Thyroid gland (tissue), 4 donors: Measurements from ENCODE around the gene NDUFV1. TPM values are rescaled to one million over a fixed set of nuclear protein-coding genes. Genes with fewer than 3 reads are reported as not detected.

ENCODE experiments used
- DNase-seq, 2 donors: peaks; one replicate each; pipeline ENCODE4 v3.0.0-alpha.2; 2019
- H3K27ac ChIP-seq, 3 donors: fragments of 200-600 bp; sonication (generic); 1 replicate in 2 of 3; 2 replicates in 1 of 3; pipeline ENCODE4 v1.5.1; 2016 to 2019; ENCODE audit warnings: mild to moderate bottlenecking in 1 of 3, moderate library complexity in 1 of 3
- H3K27me3 ChIP-seq: fragments of 200-600 bp; sonication (generic); one replicate; pipeline ENCODE4 v1.5.1; 2019
- H3K36me3 ChIP-seq, 2 donors: fragments of 200-600 bp; sonication (generic); one replicate each; pipeline ENCODE4 v1.5.1; 2016 to 2019
- H3K4me1 ChIP-seq, 2 donors: fragments of 200-600 bp; sonication (generic); one replicate each; pipeline ENCODE4 v1.5.1; 2017 to 2019
- H3K4me3 ChIP-seq, 3 donors: fragments of 200-600 bp; sonication (generic); replicated peaks in 1 of 3; 1 replicate in 2 of 3; 2 replicates in 1 of 3; pipeline ENCODE4 v1.5.1; 2016; ENCODE audit warnings: mild to moderate bottlenecking in 1 of 3
- H3K9me3 ChIP-seq: fragments of 200-600 bp; sonication (generic); one replicate; pipeline ENCODE4 v1.5.1; 2017
- POLR2A ChIP-seq, 2 donors: fragments of 450-650 bp; IDR thresholded peaks; one replicate each; pipeline ENCODE4 v1.6.1; 2017; ENCODE audit warnings: antibody characterized with exemption in 2 of 2, mild to moderate bottlenecking in 2 of 2, moderate library complexity in 1 of 2
- WGBS, 2 donors: methylation state at CpG; one replicate each; pipeline ENCODE4 v1.1.5; 2017; 5-methylcytosine and 5-hydroxymethylcytosine counted together
- intact Hi-C: fragments of 100-400 bp; cut with DNase I; formaldehyde crosslinking; loops from one replicate; pipeline ENCODE4 v1.15.1; 2023
- total RNA-seq, 4 donors: library from RNA; depleted of rRNA; stranded (reverse); fragments of >200 nt; gene quantifications; one replicate each; pipeline ENCODE4 v1.2.3, GENCODE V29; 2016
- TF ChIP-seq, protein P1 (sequence below), 6 experiments: fragments of 200-600 bp in 3 of 6; fragments of 450-650 bp in 3 of 6; sonication (generic) in 3 of 6; IDR thresholded peaks; one replicate each; pipeline ENCODE4 v1.5.1; 2016 to 2019; ENCODE audit warnings: antibody characterized with exemption in 6 of 6, mild to moderate bottlenecking in 2 of 6, inconsistent platforms in 1 of 6, moderate library complexity in 1 of 6

Gene NDUFV1
- total RNA-seq, 4 donors from 2014 or later: 323 to 401 (median 356) TPM

GRCh38 chr11:67611704-67612587, 5.2 kb downstream of the NDUFV1 start:
- intact Hi-C loops: no loop called here
- TF ChIP-seq, protein P1, sequence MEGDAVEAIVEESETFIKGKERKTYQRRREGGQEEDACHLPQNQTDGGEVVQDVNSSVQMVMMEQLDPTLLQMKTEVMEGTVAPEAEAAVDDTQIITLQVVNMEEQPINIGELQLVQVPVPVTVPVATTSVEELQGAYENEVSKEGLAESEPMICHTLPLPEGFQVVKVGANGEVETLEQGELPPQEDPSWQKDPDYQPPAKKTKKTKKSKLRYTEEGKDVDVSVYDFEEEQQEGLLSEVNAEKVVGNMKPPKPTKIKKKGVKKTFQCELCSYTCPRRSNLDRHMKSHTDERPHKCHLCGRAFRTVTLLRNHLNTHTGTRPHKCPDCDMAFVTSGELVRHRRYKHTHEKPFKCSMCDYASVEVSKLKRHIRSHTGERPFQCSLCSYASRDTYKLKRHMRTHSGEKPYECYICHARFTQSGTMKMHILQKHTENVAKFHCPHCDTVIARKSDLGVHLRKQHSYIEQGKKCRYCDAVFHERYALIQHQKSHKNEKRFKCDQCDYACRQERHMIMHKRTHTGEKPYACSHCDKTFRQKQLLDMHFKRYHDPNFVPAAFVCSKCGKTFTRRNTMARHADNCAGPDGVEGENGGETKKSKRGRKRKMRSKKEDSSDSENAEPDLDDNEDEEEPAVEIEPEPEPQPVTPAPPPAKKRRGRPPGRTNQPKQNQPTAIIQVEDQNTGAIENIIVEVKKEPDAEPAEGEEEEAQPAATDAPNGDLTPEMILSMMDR (IDR thresholded peaks at IDR 0.05): no peak
- no peak for TF ChIP-seq POLR2A (IDR thresholded peaks at IDR 0.05)
- Histone ChIP-seq H3K4me1 (peaks cover 27 to 46% of the 10 kb centered on the region in 2 donors), H3K27ac (no peak overlapping the region), H3K4me3 (no peak overlapping the region), H3K36me3 (peaks cover 21 to 30% of the 10 kb centered on the region in 2 donors), H3K27me3 (no peaks in the 10 kb centered on the region), H3K9me3 (no peaks in the 10 kb centered on the region)
- no peak for DNase-seq
- 87 to 91% methylated on average over 26 to 30 of the region's 37 CpGs for WGBS, 2 donors

GRCh38 chr11:67612751-67613150, 6.0 kb downstream of the NDUFV1 start:
- intact Hi-C loops: no loop called here
- Histone ChIP-seq H3K9me3 (no peaks in the 10 kb centered on the region), H3K4me3 (no peak overlapping the region), H3K4me1 (peaks cover 23 to 45% of the 10 kb centered on the region in 2 donors), H3K27ac (no peak overlapping the region), H3K27me3 (no peaks in the 10 kb centered on the region), H3K36me3 (peaks cover 21 to 30% of the 10 kb centered on the region in 2 donors)
- no peak for DNase-seq
- TF ChIP-seq, protein P1 (IDR thresholded peaks at IDR 0.05): no peak
- TF ChIP-seq POLR2A (IDR thresholded peaks at IDR 0.05): no peak
- 77 to 99% methylated on average over 9 to 11 of the region's 13 CpGs for WGBS, 2 donors

DNA sequence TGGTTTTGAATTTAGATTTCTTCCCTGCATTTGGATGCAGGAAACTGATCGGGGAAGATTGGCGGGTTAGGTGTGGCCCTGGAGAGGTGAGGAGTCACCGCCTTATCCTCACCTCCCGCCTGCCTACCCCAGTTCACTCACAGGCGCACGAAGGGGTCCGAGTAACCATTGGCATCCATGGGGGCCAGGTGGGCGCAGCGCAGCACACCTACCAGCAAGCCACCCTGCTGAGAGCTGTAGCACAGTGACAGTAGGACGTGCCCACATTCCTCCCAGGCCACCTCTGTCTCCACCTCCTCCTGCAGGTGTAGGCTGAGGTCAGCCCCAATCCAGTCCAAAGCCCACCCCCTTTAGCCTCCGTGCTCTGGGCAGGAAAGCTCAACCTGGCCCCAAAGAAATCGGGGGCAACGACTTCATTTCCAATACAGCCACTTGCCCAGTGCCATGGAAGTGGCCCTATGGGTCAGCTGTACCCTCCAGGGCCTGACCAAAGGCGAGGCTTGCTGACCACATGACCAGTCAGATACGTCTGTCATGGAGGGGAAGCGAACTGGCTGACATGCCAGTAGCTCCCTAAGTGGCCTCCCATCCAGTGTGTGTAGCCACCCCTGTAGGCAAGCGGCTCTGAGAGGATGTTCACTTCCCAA, 6.7 kb downstream of the NDUFV1 start:
- Histone ChIP-seq H3K4me1 (peaks cover 20 to 39% of the 10 kb centered on the region in 2 donors), H3K27ac (peak overlapping the region; percentile 54 to 88 (median 79)), H3K36me3 (peaks cover 21 to 30% of the 10 kb centered on the region in 2 donors), H3K9me3 (no peaks in the 10 kb centered on the region), H3K4me3 (no peak overlapping the region), H3K27me3 (no peaks in the 10 kb centered on the region)
- WGBS, 2 donors: 92 to 94% methylated on average over 14 to 15 of the region's 17 CpGs
- DNase-seq: no peak
- no peak for TF ChIP-seq POLR2A (IDR thresholded peaks at IDR 0.05)
- TF ChIP-seq, protein P1 (IDR thresholded peaks at IDR 0.05): no peak
- intact Hi-C loops: no loop called here

DNA sequence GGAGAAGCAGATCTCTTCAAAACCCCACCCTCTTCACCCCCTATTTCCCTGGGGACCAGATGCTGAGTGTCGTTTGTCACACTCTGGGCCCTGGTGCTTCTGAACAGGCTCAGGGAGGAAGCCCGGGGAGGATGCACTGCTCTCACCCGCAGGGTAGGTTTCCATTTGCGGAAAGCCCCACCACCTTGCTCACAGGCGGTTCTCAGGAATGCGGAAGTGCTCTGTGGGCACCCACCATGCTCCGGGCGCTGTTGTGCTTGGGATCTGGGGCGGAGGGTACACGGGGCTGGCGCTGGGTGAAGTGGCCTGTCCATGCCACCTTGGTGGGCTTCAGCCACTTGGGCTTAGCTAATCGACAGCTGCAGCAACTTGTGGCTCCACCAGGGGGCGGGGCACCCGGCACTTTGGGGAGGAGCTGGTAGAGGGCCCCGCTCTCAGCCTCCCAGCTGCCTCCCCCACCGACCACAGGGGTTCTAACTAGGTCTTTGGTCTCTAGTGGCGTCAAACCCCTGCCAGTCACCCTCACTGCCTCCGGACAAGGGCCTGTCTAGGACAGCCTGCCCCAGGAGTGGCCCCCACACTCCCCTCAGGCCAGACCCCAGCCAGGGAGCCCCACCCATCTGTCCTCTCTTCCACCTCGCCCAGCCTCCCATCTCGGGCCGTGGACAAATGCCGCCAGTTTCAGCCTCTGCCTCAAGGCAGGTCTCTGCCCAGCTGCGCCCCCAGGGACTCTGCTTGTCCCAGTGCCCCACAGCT, 7.4 kb downstream of the NDUFV1 start:
- peaks cover 20 to 39% of the 10 kb centered on the region in 2 donors for H3K4me1 ChIP-seq
- peaks cover 21 to 30% of the 10 kb centered on the region in 2 donors for H3K36me3 ChIP-seq
- intact Hi-C loops: no loop called here
- no peaks in the 10 kb centered on the region for H3K27me3 ChIP-seq
- 23 to 26% methylated on average over 14 to 15 of the region's 23 CpGs for WGBS, 2 donors
- H3K9me3 ChIP-seq: no peaks in the 10 kb centered on the region
- peak in 1 of 2 donors; percentile 54 for TF ChIP-seq POLR2A (IDR thresholded peaks at IDR 0.05)
- TF ChIP-seq, protein P1 (IDR thresholded peaks at IDR 0.05): peak; percentile 10 to 57 (median 36)
- peak; percentile 80 to 82 for DNase-seq
- no peak overlapping the region for H3K4me3 ChIP-seq
- peak overlapping the region; percentile 54 to 88 (median 79) for H3K27ac ChIP-seq
